Suprapubic skin (tissue), 4 donors: ENCODE measurements around the gene SLC9A9.

Experiments
- CTCF ChIP-seq, 2 donors: fragments of 200-600 bp in 1 of 2; fragments of 450-650 bp in 1 of 2; sonication (generic) in 1 of 2; IDR thresholded peaks; one replicate each; pipeline ENCODE4 v1.5.1; 2016 to 2019; ENCODE audit warnings: antibody characterized with exemption in 2 of 2, mild to moderate bottlenecking in 1 of 2, moderate library complexity in 1 of 2
- EP300 ChIP-seq: sonication (generic); formaldehyde crosslinking; IDR thresholded peaks from one replicate; pipeline ENCODE4 v1.6.1; 2017; ENCODE audit warnings: antibody characterized with exemption
- POLR2A ChIP-seq, 2 donors: fragments of 450-650 bp; IDR thresholded peaks; one replicate each; pipeline ENCODE4 v1.6.1; 2017; ENCODE audit warnings: antibody characterized with exemption in 2 of 2, mild to moderate bottlenecking in 2 of 2, moderate library complexity in 2 of 2
- POLR2AphosphoS5 ChIP-seq, 3 donors: sonication (generic); formaldehyde crosslinking; IDR thresholded peaks; one replicate each; pipeline ENCODE4 v1.6.1; 2017; ENCODE audit warnings: antibody characterized with exemption in 3 of 3

- no peak for TF ChIP-seq CTCF (IDR thresholded peaks at IDR 0.05)
- no peak for TF ChIP-seq EP300
- TF ChIP-seq POLR2AphosphoS5 (IDR thresholded peaks at IDR 0.05) = no peak
- no peak for TF ChIP-seq POLR2A (IDR thresholded peaks at IDR 0.05)
These were observed 94.2 kb downstream of the SLC9A9 start for GRCh38 chr3:143754090-143754489.
